ENCODE data around the gene ATP6V0A1.
A peak's percentile ranks its signal among the peaks of the same experiment; 100 is the strongest.

The ATP6V0A1 gene

DNA sequence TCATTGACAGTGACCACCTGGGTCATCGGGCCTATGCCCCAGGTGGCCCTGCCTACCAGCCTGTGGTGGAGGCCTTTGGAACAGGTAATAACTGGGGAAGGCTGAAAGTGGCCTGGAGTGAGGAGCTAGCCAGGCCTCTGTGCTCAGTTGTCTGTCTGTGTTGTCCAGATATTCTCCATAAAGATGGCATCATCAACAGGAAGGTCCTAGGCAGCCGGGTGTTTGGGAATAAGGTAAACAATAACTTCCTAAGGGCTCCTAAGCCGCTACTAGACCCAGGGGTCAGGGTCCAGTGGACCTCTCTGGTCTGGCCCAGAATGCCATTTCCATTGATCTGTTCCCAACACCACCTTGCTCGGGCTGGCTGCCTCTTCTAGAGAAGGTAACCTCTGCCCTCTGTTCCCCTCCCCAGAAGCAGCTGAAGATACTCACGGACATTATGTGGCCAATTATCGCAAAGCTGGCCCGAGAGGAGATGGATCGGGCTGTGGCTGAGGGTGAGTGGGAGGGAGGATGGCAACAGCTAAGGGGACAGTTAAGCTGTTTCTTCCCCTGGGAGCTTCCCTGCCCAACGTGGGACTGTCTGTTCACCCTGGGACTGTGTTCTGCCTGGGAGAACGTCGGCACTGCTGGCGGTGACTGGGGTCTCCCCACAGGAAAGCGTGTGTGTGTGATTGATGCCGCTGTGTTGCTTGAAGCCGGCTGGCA, 106.3 kb downstream of the ATP6V0A1 start:
- DNase-seq, result no peak

DNA sequence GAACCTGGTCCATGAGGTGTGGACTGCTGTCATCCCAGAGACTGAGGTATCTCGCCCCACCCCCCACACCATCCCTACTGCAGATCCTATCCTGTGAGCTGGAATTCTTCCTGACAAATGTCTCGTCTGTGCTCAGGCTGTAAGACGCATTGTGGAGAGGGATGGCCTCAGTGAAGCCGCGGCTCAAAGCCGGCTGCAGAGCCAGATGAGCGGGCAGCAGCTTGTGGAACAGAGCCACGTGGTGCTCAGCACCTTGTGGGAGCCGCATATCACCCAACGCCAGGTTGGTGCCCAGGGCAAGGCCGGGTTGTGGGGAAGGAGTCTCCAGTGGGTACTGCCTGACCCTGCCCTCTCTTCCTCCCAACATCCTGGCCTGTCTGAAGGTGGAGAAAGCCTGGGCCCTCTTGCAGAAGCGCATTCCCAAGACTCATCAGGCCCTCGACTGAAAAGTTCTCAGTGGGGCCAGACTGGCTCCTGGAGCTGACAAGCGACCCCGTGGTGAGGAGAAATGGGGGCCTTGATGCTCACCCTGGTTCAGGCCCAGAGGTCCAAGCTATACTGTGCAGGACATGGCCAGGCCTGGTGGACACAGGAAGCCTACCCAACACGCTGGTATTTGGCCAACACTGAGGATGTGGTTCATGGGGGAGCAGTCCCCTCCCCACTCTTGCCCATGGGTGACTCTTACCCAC, 107.0 kb downstream of the ATP6V0A1 start:
- DNase-seq, result no peak

DNA sequence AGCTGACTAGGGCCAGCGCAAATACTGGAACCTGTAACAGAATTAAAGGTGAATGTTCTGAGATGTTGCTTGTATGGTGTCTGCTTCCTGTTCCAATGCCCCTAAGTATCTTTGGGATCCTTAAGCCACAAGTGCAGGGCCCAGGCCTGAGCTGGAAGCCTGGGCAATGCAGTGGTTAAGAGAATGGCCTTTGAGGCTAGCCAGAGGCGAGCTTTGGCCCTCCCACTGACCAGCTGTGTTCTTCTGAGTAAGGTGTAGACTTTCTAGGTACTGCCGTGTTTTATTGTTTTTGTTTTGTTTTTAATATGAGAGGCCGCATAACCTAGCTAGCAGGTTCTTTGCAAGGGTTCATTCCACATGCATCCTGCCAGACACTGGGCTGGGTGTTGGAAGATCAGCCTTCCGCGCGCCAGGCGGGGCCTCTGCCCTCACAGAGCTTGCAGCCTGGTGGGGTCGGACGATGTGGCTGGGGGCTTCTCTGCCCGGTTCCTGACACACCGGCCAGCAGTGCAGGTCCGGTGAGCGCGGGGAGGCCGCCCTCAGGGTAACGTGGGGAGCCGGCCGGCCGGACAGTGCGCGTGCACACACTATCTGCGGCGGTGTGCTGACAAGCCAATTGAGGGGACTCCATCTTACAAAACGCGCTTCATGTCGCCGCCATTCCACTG, 107.7 kb downstream of the ATP6V0A1 start:
- DNase-seq, result no peak

DNA sequence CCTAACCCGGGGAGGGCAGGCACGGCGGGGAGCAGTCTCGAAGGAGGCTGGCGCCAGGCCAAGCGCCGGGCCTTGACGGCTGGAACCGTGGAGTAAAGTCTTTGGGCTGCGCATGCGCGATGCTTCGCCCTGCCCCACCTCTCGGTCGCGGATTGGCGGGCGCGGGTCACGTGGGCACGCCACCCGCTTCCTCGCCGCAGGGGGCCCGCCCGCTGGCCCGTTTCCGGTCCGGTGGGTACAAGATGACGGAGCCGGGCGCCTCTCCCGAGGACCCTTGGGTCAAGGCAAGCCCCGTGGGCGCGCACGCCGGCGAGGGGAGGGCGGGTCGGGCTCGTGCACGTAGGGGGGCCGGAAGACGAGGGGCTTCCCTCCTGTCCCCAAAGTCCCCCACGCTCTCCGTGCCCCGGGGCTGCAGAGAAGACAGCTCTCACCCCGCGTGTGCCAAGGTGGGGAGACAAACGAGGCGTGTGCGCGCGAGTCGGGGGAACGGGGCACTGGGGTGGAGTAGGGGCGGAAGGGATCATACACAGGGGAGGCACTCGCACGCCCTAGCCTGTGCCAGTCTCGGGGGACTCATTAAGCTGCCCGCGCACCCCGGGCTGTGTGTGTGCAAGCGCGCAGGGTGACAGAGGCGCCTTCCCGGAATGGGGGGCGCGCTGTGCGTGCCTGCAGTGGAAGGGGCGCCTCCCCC, 108.3 kb downstream of the ATP6V0A1 start, which contains the start of gene MLX:
Gene MLX, plus strand, starts transcription at position 218 of the 691 bp plus-strand sequence. Its CDS starts 25 bp downstream, at position 243.
- DNase-seq, result peak; percentile 77 to 95

DNA sequence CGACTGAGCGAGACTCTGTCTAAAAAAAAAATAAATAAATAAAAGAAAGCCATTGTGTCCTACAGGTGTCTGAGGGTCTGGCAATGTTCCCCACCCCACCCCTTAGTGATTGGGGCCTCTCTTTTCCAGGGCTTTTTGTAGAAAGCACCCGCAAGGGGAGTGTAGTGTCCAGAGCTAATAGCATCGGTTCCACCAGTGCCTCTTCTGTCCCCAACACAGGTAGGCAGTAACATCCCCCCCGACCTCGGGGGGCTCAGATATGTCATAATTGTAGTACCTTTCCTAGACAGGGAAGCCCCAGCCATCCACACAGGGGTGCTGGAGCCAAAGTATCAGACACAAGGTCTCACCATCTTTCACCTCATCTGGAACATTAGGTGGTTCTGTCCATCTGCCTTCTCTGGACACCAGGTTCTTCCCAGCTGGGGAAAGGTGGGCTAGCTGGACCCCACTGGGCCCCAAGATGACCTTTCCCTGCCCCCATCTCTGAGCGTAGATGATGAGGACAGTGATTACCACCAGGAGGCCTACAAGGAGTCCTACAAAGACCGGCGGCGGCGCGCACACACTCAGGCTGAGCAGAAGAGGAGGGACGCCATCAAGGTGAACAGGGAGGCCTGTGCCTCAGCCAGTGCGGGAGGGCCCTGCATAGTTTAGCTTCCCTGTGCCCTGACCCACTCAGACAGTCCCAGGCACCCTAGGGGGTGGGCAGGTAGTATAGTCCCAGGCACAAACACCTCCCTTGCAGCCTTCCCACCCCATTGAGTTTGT, 109.8 kb downstream of the ATP6V0A1 start:
- no peak for DNase-seq

DNA sequence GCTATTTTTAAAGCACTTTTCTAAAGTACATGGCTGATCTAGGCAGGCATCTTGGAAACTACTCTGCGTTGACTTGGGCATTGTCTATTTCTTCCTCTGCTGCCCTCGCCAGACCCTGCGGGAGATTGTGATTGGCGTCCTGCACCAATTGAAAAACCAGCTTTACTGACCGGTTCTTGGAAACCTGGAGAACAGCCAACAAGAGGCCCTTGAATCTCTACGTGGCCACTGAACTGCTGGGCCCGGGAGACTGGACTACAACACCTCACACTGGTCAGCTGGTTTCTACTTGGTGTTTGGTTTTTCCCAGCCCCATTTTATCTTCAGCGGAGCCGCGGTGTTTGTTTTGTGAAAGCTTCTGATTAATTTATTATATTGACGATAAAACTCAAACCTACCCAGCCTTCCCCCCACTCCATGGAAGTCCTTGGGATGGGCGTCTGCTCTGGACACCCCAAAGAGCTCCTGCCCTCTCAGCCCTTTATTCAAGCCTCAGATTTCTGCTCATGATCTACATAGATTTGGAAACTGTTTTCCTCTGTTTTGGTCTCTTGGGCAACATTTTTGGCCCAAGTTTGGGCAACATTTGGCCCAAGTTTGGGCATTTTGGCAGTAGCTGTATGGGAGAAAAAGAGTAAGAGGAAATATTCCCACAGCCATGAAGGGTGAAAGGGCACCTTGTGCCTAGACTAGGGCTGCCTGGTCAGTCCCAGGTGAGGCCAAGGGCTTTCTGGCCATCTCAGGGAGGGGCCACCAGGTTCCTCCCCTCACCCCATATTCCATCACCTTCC, 113.0 kb downstream of the ATP6V0A1 start:
- DNase-seq, result no peak
